ENCODE data around the gene NEU2. TPM values are rescaled to one million over a fixed set of nuclear protein-coding genes. Genes with fewer than 3 reads are reported as not detected.

NEU2 gene
- total and polyA plus RNA-seq, 9 of the 15 experiments (the other 6 are each of a cell fraction or from before 2014, with no cell fraction given) = not detected

DNA sequence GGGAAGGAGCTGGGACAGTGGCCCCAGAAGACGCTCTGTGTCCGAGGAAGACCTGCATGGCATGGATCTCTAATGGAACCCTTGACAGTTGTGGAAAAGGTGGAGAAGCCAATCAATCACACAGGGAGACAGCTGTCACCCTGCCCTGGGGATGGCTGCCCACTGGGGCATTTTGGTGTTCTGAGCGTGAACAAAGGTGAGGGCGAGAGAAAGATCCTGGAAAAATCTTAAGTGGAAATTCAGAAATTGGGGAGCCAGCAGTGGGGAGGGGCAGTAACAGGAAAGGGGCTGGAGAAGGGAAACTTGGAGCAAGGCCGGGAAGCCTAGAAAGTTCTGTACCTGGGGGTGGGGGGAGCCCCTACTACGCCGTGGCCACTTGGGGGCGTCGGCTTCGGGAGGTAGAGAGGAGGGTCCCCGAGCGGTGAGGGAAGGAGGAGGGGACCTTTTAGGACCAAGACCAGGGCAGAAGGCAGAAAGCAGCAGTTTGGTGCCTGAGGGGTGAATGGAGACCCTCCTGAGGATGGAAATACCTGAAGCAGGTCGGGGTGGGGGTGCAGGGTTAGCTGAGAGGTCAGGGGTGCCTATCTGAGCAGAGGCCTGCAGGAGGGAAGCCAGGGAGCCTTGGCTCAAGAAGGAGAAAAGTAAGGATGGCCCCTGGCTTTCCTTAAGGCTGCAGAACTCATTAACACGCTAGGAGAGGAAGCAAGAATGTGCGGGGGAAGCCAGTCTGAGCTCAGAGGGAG lies 49.4 kb upstream of the NEU2 start:
- Histone ChIP-seq H4K20me1 (replicated peaks; ENCODE audit: control insufficient read depth, insufficient read depth, low read length) (no peaks in the 10 kb centered on the region), H3K4me1 (replicated peaks in 1 of 2; ENCODE audit: control insufficient read depth in 2 of 2, insufficient read depth in 2 of 2, low read length in 2 of 2) (no peaks in the 10 kb centered on the region; a peak in 2 of 5 replicates), H3K4me2 (ENCODE audit: insufficient read depth, low read length) (no peak overlapping the region), H2AFZ (ENCODE audit: low read depth, low read length) (no peak overlapping the region), H3K4me3 (no peak overlapping the region), H3K27ac (ENCODE audit: extremely low read depth, low read depth, low read length) (no peak overlapping the region), H3K9me3 (replicated peaks; ENCODE audit: control insufficient read depth, insufficient read depth, low read depth, low read length) (no peaks in the 10 kb centered on the region), H3K9me1 (ENCODE audit: control insufficient read depth, insufficient read depth, low read length) (no peaks in the 10 kb centered on the region), H3K9ac (ENCODE audit: insufficient read depth in 1 of 2, low read depth in 2 of 2, low read length in 2 of 2) (no peak overlapping the region), H3K36me3 (ENCODE audit: control insufficient read depth, insufficient read depth, low read length) (no peaks in the 10 kb centered on the region), H3K27me3 (ENCODE audit: control insufficient read depth in 2 of 2, insufficient read depth in 2 of 2, low read length in 2 of 2) (peaks cover 0 to 50% of the 10 kb centered on the region in 2 experiments; a peak in 2 of 5 replicates), H3K79me2 (ENCODE audit: control insufficient read depth, insufficient read depth, low read length) (no peaks in the 10 kb centered on the region)
- ATAC-seq (peak; percentile 49; the same call in 1 of the 3 replicates), FAIRE-seq (no peak), DNase-seq (ENCODE audit: extremely low read depth in 1 of 4, low spot score in 3 of 4) (peak in 3 of 4 experiments; percentile 5 to 29 (median 28))
- no TSS peak for BruUV-seq (replicated peaks)
- intact Hi-C loops (cut with micrococcal nuclease) (no loop called here), in situ Hi-C loops (cut with MboI) (no loop called here)
- ChIA-PET CTCF (ENCODE audit: low intra/inter-chr PET ratio) (no interaction called here), POLR2A (interaction anchor here (0.7 kb wide), 2 partner anchors 17 to 473 kb away, joined by 3 read pairs; no protein-coding TSS in a partner anchor)
- 11% methylated on average over 7 of the region's 15 CpGs for WGBS (ENCODE audit: insufficient coverage, low coverage, missing lambda C conversion rate)
- TF ChIP-seq POLR3A (IDR thresholded peaks at IDR 0.05; ENCODE audit: borderline replicate concordance, extremely low read depth, insufficient read depth, insufficient read length) (no peak), RBM14 (IDR thresholded peaks at IDR 0.05; ENCODE audit: borderline replicate concordance, insufficient read depth, low read depth, low read length) (no peak), TFAP4 (CRISPR knock-in tag; IDR thresholded peaks at IDR 0.05; ENCODE audit: borderline replicate concordance) (no peak), PHF21A (IDR thresholded peaks at IDR 0.05; ENCODE audit: borderline replicate concordance, low read depth) (no peak), RFX1 (IDR thresholded peaks at IDR 0.05) (no peak), SLC30A9 (CRISPR knock-in tag; IDR thresholded peaks at IDR 0.05) (no peak), ELK1 (CRISPR knock-in tag; IDR thresholded peaks at IDR 0.05) (no peak), PML (IDR thresholded peaks at IDR 0.05; ENCODE audit: low read length) (no peak), TRIM28 (IDR thresholded peaks at IDR 0.05) (no peak), RAD21 (CRISPR knock-in tag; conservative IDR thresholded peaks at IDR 0.05 in 1 of 2, IDR thresholded peaks at IDR 0.05 in 1 of 2) (0 out of 4 replicates have a peak, but pooled peaks of 1 of the 2 experiments have one; percentile 9), ZNF766 (CRISPR knock-in tag; conservative IDR thresholded peaks at IDR 0.05) (no peak), CREM (IDR thresholded peaks at IDR 0.05; ENCODE audit: low read depth) (no peak), STAT5B (CRISPR knock-in tag; IDR thresholded peaks at IDR 0.05) (no peak)
- TF ChIP-seq, protein P1, sequence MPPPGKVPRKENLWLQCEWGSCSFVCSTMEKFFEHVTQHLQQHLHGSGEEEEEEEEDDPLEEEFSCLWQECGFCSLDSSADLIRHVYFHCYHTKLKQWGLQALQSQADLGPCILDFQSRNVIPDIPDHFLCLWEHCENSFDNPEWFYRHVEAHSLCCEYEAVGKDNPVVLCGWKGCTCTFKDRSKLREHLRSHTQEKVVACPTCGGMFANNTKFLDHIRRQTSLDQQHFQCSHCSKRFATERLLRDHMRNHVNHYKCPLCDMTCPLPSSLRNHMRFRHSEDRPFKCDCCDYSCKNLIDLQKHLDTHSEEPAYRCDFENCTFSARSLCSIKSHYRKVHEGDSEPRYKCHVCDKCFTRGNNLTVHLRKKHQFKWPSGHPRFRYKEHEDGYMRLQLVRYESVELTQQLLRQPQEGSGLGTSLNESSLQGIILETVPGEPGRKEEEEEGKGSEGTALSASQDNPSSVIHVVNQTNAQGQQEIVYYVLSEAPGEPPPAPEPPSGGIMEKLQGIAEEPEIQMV (tag; conservative IDR thresholded peaks at IDR 0.05; ENCODE audit: low read depth) = no peak
- TF ChIP-seq, protein P2, sequence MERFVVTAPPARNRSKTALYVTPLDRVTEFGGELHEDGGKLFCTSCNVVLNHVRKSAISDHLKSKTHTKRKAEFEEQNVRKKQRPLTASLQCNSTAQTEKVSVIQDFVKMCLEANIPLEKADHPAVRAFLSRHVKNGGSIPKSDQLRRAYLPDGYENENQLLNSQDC (CRISPR knock-in tag; IDR thresholded peaks at IDR 0.05) = no peak
- TF ChIP-seq, protein P3, sequence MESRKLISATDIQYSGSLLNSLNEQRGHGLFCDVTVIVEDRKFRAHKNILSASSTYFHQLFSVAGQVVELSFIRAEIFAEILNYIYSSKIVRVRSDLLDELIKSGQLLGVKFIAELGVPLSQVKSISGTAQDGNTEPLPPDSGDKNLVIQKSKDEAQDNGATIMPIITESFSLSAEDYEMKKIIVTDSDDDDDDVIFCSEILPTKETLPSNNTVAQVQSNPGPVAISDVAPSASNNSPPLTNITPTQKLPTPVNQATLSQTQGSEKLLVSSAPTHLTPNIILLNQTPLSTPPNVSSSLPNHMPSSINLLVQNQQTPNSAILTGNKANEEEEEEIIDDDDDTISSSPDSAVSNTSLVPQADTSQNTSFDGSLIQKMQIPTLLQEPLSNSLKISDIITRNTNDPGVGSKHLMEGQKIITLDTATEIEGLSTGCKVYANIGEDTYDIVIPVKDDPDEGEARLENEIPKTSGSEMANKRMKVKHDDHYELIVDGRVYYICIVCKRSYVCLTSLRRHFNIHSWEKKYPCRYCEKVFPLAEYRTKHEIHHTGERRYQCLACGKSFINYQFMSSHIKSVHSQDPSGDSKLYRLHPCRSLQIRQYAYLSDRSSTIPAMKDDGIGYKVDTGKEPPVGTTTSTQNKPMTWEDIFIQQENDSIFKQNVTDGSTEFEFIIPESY (CRISPR knock-in tag; IDR thresholded peaks at IDR 0.05) = no peak
